Fibroblast of skin of scalp (primary cell): Measurements from ENCODE around the gene TGFA.

Experiments used
- DNase-seq: peaks from one replicate; pipeline ENCODE4 v3.0.0-alpha.2; 2013

The TGFA gene

DNA sequence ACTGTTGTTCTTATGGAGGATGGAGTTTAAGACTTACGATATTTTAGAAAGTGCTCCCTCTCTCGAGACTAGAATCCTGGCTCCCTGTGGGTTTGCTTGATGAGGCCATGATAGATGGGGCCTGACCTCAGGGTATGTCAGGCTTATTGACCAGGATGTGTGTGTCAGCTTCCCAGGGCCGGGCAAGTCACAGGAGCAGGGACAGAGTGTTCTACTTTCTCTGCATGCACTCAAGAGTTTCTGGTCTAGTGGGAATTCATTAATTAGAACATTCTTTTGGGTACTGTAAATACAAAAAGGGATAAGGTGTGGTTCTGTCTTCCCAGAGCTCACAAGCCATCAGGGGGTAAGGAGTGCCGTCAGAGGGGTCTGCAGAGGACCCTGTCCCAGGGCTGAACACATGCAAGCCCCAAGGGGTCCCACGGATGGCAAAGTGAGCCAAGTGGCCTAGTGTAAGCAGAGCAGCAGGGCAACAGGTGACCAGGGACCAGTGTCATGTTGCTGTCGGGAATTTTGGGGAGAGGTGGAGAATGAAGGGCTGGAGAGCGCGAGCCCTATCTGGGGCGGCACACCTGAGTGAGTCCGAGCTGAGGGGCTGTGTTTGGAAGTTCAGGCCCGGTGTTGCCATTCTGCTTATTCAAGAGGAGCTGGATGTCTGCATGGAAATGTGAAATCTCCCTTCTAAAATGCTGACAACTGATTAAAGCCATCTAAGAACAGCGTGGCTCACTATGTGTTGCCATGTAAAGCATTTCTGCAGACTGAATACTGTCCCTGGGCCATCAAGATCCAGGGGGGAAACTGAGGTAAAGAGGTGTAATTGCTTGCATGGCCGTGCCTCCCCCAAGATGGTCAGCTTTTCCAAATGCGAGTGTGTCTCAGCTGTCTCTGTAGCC is 91.4 kb downstream of the TGFA start:
- no peak for DNase-seq

DNA sequence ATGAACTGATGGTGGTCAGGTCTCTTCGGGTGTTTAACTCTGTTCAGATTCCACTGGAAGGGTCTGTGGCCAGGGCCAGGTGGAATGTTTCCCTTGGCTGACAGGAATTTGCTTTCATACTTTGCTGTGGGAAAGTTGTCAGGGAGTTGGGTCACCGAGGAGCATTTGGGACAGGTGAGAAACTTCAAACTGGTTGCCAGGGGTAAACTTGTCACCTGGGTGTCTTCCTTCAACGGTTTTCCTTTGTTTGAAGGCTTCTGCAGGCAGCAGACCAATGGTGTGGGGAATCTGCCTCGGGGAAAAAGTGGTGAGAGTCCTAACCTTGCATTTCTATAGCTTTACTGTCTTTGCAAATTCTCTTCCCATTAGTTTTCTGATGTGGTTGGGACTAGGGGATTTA is 92.2 kb downstream of the TGFA start:
- DNase-seq, result no peak

GRCh38 chr2:70460333-70460732 is 93.3 kb downstream of the TGFA start:
- DNase-seq, result no peak

DNA sequence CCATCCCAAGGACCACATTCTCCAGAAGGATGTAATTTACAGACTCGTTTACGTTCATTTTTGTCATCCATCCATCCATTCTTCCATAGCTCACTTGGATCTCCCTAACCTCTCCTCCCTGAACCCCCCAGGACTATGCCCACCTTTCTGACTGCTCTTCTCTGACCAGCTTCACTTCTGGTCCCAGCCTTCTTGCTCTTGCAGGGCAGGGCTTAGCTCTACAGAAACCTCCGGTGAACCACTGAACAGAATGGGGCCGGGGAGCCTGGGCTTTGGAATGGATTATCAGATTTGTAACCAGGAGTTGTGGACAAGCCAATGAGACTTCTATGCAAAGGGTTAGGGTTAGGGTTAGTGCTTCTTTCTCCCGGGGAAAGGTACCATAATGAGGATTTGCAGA is 95.0 kb downstream of the TGFA start:
- DNase-seq, result no peak

GRCh38 chr2:70456585-70457495 is 96.8 kb downstream of the TGFA start:
- DNase-seq, result no peak

- no peak for DNase-seq
Observed at GRCh38 chr2:70454936-70455544, 98.6 kb downstream of the TGFA start.

DNA sequence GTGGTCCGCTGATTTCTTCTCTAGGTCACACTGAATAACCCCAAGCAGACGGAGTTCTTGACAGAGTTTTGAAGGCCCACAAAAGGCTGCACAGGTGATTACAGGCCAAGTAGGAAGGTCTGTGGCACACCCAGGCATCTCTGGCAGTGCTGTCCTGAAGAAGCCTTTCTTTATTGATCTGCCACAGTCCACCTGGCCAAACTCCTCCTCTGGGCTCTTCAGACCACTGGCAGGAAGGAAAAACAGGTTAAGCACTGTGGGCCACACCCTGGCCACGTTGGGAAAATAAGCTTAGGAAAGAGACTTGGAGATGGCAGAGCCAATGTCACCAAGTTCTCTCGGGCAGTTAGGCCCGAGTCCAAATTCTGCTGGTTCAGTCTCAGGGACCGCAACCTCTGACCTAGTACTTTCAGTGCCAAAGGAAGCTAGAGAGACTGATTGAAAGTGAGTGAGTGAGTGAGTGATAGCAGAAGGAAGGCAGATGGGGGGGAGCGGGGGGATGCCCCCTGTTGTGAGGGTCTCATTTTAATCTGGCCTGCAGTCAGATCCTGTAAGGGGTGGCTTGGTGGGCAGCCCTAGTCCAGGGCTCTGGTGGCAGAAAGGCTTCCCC is 102.9 kb downstream of the TGFA start:
- DNase-seq, result no peak

DNA sequence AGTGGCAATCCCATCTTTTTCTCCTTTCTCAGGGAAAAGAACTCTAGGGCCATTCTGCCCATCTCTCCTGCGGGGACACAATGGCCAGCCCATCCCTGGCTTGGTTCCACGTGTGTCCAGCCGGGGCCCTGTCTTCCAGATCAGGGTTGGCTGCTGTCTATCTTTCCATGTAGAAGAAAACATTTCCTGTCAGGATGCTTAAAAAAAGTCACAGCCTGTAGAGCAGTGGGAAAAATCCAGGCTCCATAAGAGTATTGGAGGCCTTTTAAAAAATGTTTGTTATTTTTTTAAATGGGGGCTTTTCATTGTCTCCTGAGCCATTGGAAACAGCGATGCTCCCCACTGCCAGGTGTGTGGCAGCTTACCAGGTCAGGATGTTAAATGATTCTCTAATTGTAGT is 105.6 kb downstream of the TGFA start:
- DNase-seq, result no peak

DNA sequence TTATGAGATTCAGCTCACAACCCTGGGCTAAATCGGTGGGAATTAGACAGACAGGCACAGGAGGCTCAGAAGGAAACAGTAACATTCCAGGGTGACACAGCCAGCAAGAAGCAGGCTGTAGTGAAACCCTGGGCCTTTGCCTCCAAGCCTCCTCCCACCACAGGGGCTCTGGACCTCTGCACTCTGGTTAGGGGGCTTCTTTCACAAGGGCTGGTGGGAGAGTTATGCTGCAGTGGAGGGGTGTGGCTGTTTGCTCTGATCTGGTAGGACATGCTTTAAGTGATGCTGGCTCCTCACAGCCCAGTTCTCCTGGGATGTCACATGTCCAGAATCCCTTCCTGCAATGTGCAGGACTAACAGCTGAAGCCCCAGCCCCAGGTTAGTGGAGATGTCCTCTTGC is 109.9 kb downstream of the TGFA start:
- no peak for DNase-seq

- DNase-seq, result no peak
Observed at GRCh38 chr2:70443078-70443465, 110.6 kb downstream of the TGFA start.

- no peak for DNase-seq
Observed at GRCh38 chr2:70442301-70443077, 111.1 kb downstream of the TGFA start.

DNA sequence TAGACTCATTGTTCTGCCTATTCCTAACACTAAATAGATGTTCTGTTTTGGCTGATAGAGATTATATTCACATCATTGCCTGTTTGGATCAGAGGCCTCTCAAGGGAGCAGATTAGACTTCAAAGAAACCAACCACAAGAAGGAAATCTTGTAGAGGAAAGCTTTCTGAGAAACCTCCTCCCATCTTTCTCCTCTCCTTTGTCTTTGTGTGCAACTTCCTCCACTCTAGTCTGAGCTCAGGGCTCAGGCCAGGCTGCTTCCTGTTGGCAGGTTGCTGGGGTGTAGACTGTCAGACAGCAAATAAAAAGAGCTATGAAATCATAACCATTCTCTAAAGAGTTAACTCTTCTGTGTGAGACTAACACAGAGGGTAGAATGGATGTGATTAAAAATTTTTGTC is 113.0 kb downstream of the TGFA start:
- DNase-seq, result no peak

GRCh38 chr2:70435138-70435537 is 118.5 kb downstream of the TGFA start:
- no peak for DNase-seq

- DNase-seq, result no peak
Observed at GRCh38 chr2:70433315-70433714, 120.3 kb downstream of the TGFA start.

- no peak for DNase-seq
Observed at GRCh38 chr2:70431716-70432347, 121.8 kb downstream of the TGFA start.

GRCh38 chr2:70426341-70426740 is 127.3 kb downstream of the TGFA start:
- no peak for DNase-seq

- no peak for DNase-seq
Observed at GRCh38 chr2:70425682-70426301, 127.8 kb downstream of the TGFA start.

GRCh38 chr2:70420740-70421139 is 132.9 kb downstream of the TGFA start:
- DNase-seq, result no peak

DNA sequence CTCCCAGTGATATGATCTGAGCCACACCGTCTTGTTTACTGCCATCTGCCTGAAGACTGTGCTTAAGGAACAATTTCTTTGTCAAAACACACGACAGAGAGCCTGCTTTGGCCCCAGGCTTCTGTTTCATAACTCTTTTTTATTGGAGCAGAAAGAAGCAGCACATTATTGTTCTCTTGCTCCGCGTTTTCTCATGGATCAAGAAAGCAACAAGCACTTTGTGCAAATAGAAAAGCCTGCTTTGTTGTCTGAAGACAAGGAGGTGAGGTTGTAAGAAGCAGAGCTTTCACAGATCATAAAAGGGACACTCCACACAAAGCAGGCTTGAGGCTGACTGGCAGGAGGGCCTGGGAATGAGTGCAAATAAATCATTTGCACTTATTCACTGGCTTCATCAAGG is 133.5 kb downstream of the TGFA start:
- no peak for DNase-seq

DNA sequence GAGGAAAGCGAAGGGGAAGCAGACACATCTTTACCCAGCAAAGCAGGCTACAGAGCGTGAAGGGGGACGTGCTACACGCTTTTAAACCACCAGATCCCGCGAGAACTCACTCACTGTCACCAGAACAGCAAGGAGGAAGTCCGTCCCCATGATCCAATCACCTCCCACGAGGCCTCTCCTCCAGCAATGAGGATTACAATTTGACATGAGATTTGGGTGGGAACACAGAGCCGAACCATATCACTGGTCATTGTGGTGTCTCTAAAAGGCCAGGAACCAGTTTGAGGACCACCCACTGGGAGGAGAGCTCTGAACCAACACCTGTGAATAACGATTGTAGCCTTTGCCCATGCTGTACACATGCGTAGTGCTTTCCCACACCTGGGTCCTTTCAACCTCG is 135.1 kb downstream of the TGFA start:
- no peak for DNase-seq

GRCh38 chr2:70417011-70417410 is 136.6 kb downstream of the TGFA start:
- DNase-seq, result no peak
